Measurements from ENCODE around the gene TMEM235. TPM values are rescaled to one million over a fixed set of nuclear protein-coding genes. Genes with fewer than 3 reads are reported as not detected.

TMEM235 gene
- total and polyA plus RNA-seq, 2 experiments from 2014 or later = not detected

GRCh38 chr17:78204387-78205123, 26.9 kb upstream of the TMEM235 start (continued):
- TF ChIP-seq ZNF462 (CRISPR knock-in tag; IDR thresholded peaks at IDR 0.05) = no peak
- TF ChIP-seq EZH2phosphoT487 (IDR thresholded peaks at IDR 0.05; ENCODE audit: unreplicated experiment) = no peak
- no peak for TF ChIP-seq EZH2 (IDR thresholded peaks at IDR 0.05; ENCODE audit: low read depth, unreplicated experiment)

GRCh38 chr17:78205124-78205775, 26.2 kb upstream of the TMEM235 start:
- no peaks in the 10 kb centered on the region; the same call in 2 of the 3 replicates for H3K4me1 Mint-ChIP-seq
- TF ChIP-seq STAT1 (IDR thresholded peaks at IDR 0.05; ENCODE audit: unreplicated experiment) (no peak), JUNB (IDR thresholded peaks at IDR 0.05; ENCODE audit: unreplicated experiment) (no peak), EZH2phosphoT487 (IDR thresholded peaks at IDR 0.05; ENCODE audit: unreplicated experiment) (no peak), ETS1 (IDR thresholded peaks at IDR 0.05) (no peak), EZH2 (IDR thresholded peaks at IDR 0.05; ENCODE audit: low read depth, unreplicated experiment) (no peak)

More at GRCh38 chr17:78205124-78205775, 26.2 kb upstream of the TMEM235 start:
- no peaks in the 10 kb centered on the region for H3K4me1 ChIP-seq (ENCODE audit: insufficient read depth)
- Mint-ChIP-seq H3K36me3 (ENCODE audit: low read depth) (peaks cover 14% of the 10 kb centered on the region; the same call in 1 of the 3 replicates), H3K4me3 (no peak overlapping the region), H3K27ac (no peak overlapping the region), H3K27me3 (ENCODE audit: insufficient read depth, low read depth, poor library complexity) (peaks cover 5% of the 10 kb centered on the region), H3K9me3 (no peaks in the 10 kb centered on the region)
- H4K20me1 ChIP-seq (replicated peaks; ENCODE audit: insufficient read depth) = peaks cover 4% of the 10 kb centered on the region
- H3K9me2 ChIP-seq (ENCODE audit: insufficient read depth) = no peaks in the 10 kb centered on the region
- no peak overlapping the region for H3K4me2 ChIP-seq
- H3K27ac ChIP-seq (ENCODE audit: low read depth) = no peak overlapping the region
- H3K4me3 ChIP-seq = no peak overlapping the region
- H3K27me3 ChIP-seq (ENCODE audit: insufficient read depth) = no peaks in the 10 kb centered on the region
- H3K36me3 ChIP-seq (ENCODE audit: insufficient read depth) = no peaks in the 10 kb centered on the region
- DNase-seq (ENCODE audit: low spot score) (no peak), ATAC-seq (no peak)
- H3K79me2 ChIP-seq (replicated peaks; ENCODE audit: insufficient read depth) = no peaks in the 10 kb centered on the region
- H3F3A ChIP-seq (replicated peaks; ENCODE audit: low read depth) = no peaks in the 10 kb centered on the region
- H2AFZ ChIP-seq = no peak overlapping the region
